RWPE1 (cell line): ENCODE measurements around the gene HELT.
A peak's percentile ranks its signal among the peaks of the same experiment; 100 is the strongest.
"Not testable (repeated sequence)": the region's sequence is repeated elsewhere in the genome, so short reads cannot be mapped to it uniquely, and the experiment has no call there.

Experiments used
- CTCF ChIA-PET: fragments of 350-600 bp; sonication (Branson Sonifier 250); formaldehyde crosslinking; extraction: SDS; loops from one replicate; lab custom pipeline; 2021; lab: Yijun Ruan, JAX
- POLR2A ChIA-PET: fragments of 400-600 bp; formaldehyde crosslinking; extraction: SDS; loops from one replicate; lab custom pipeline; 2020; ENCODE audit warnings: antibody characterized with exemption; ENCODE audit not compliant: low non-redundant PET; lab: Yijun Ruan, JAX
- DNase-seq: peaks from one replicate; pipeline ENCODE4 v3.0.0; 2012; ENCODE audit warnings: low spot score
- H3K27ac ChIP-seq: fragments of 450-650 bp; 2 replicates; pipeline ENCODE4 v1.5.1; 2017
- CTCF ChIP-seq: fragments of 450-650 bp; conservative IDR thresholded peaks from 2 replicates; pipeline ENCODE4 v1.5.1; 2017; ENCODE audit warnings: low read depth, mild to moderate bottlenecking

The HELT gene

GRCh38 chr4:185017964-185018772 is at the start of gene HELT:
Gene HELT (plus strand): TSS chr4:185018490. CDS start chr4:185018929, 439 bp downstream.
- ChIA-PET CTCF (no interaction called here), POLR2A (no interaction called here)
- H3K27ac ChIP-seq, result no peak within 1 kb of the TSS
- TF ChIP-seq CTCF, result no peak
- no peak for DNase-seq

GRCh38 chr4:184968784-184969201 is 49.5 kb upstream of the HELT start:
- DNase-seq, result peak; percentile 62
- POLR2A ChIA-PET, result no interaction called here
- CTCF ChIA-PET, result interaction anchor here (0.5 kb wide), 1 partner anchor 1006 kb away, joined by 3 read pairs; no protein-coding TSS in a partner anchor

GRCh38 chr4:184969610-184970009 is 48.7 kb upstream of the HELT start:
- TF ChIP-seq CTCF, result no peak
- CTCF ChIA-PET, result no interaction called here
- H3K27ac ChIP-seq, result no peak overlapping the region
- no peak for DNase-seq
- POLR2A ChIA-PET, result no interaction called here

More at GRCh38 chr4:184968784-184969201, 49.5 kb upstream of the HELT start:
- TF ChIP-seq CTCF, result no peak
- H3K27ac ChIP-seq, result peak overlapping the region; percentile 17; the same call in 1 of the 2 replicates

- DNase-seq, result no peak
- no peak overlapping the region for H3K27ac ChIP-seq
- ChIA-PET POLR2A (no interaction called here), CTCF (no interaction called here)
- no peak for TF ChIP-seq CTCF
Observed at GRCh38 chr4:184972991-184973390, 45.3 kb upstream of the HELT start.

- DNase-seq, POLR2A ChIA-PET, H3K27ac ChIP-seq, CTCF ChIA-PET: not testable (repeated sequence)
Observed at GRCh38 chr4:184976348-184976747, 41.9 kb upstream of the HELT start.

GRCh38 chr4:184977747-184978146 is 40.5 kb upstream of the HELT start:
- CTCF ChIA-PET, result no interaction called here
- no peak for DNase-seq
- POLR2A ChIA-PET, result no interaction called here
- TF ChIP-seq CTCF, result no peak
- no peak overlapping the region for H3K27ac ChIP-seq

- no peak overlapping the region for H3K27ac ChIP-seq
- no peak for DNase-seq
- CTCF ChIA-PET, result no interaction called here
- no peak for TF ChIP-seq CTCF
- POLR2A ChIA-PET, result no interaction called here
Observed at GRCh38 chr4:184978211-184978610, 40.1 kb upstream of the HELT start.
